ENCODE data around the gene UNC45B.
"Not testable (repeated sequence)": the region's sequence is repeated elsewhere in the genome, so short reads cannot be mapped to it uniquely, and the experiment has no call there.

The UNC45B gene, protein sequence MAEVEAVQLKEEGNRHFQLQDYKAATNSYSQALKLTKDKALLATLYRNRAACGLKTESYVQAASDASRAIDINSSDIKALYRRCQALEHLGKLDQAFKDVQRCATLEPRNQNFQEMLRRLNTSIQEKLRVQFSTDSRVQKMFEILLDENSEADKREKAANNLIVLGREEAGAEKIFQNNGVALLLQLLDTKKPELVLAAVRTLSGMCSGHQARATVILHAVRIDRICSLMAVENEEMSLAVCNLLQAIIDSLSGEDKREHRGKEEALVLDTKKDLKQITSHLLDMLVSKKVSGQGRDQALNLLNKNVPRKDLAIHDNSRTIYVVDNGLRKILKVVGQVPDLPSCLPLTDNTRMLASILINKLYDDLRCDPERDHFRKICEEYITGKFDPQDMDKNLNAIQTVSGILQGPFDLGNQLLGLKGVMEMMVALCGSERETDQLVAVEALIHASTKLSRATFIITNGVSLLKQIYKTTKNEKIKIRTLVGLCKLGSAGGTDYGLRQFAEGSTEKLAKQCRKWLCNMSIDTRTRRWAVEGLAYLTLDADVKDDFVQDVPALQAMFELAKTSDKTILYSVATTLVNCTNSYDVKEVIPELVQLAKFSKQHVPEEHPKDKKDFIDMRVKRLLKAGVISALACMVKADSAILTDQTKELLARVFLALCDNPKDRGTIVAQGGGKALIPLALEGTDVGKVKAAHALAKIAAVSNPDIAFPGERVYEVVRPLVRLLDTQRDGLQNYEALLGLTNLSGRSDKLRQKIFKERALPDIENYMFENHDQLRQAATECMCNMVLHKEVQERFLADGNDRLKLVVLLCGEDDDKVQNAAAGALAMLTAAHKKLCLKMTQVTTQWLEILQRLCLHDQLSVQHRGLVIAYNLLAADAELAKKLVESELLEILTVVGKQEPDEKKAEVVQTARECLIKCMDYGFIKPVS

DNA sequence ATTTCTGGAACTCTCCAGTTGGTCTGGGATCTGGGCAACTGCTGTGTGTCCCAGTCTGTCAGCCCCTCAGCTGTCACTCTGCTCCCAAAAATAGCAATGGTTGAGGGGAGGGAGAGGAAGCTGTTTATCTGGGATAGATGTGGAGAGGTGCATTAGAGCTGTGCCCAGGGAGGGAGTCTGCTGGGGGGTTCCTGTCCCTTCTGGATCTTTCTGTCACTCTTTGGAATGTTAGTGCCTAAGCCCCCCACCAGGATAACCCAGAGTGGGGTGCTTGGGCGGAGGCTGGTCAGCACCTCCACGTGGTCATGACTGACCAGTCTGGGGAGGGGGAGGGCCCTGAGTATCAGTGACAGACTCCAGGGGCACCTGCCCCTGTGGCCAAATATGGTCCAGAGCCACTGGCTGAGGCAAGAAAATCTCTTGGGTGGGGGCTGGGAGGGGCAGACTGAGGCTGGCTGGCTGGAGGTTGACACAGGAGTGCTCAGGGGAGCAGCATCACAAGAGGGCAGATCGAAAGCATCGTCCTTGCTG is at the start of gene UNC45B:
Gene UNC45B (plus strand): TSS at position 443 of the 531 bp plus-strand sequence. CDS start 447 bp downstream, outside the sequence.
- DNase-seq (ENCODE audit: low read depth in 2 of 2): no peak

DNA sequence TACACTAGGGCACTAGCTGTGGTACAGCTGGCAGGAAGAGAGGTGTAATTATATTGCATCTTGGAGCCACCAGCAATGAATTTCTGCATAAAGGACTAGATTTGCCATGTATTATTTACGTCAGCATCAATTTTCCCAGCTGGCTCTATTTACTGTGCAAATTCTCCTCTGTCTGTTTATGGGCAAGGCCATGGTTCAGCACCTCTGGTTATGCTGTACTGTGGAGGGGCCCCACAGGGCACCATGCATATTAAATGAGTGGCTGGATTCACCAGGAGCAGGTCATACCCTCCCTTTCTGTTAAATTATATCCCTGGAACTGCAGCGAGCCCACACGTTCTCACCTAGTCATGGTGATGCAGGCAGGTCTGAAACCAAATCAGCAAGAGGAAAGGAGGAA is 47.7 kb upstream of the UNC45B start:
- no peak for DNase-seq (ENCODE audit: low read depth in 2 of 2)

DNA sequence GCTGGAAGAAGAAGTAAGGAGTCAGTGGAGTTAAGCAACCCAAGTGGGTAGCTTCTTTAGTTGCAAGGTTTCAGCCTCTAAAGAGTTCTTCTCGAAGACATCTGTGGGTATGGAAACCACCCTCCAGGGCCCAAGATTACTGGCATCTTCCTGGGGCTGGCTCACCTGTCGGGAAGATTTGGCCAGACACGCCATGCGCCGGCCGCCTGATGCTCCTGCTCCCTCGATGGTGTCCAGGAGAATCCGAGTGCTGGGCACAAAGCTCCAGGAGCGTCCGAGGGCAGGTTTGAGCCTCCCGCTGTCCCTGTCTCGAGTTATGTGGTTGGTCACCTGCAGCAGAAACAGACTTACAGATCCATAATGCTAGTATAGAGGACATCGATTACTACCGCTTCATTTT is 46.6 kb upstream of the UNC45B start:
- DNase-seq (ENCODE audit: low read depth in 2 of 2): no peak

DNA sequence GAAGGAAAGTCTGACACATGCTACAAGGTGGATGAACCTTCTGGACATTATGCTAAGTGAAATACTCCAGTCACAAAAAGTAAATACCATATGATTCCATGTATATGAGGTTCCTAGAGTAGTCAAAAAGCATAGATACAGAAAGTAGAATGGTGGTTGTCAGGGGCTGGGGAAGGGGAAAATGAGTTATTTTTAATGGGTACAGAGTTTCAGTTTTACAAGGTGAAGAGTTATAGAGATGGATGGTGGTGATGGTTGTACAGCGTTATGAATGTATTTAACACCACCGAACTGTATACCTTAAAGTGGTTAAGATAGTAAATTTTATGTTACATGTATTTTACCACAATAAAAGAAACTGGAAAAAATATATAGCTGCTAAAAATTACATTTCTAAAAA is 45.9 kb upstream of the UNC45B start:
- no peak for DNase-seq (ENCODE audit: low read depth in 2 of 2)

DNA sequence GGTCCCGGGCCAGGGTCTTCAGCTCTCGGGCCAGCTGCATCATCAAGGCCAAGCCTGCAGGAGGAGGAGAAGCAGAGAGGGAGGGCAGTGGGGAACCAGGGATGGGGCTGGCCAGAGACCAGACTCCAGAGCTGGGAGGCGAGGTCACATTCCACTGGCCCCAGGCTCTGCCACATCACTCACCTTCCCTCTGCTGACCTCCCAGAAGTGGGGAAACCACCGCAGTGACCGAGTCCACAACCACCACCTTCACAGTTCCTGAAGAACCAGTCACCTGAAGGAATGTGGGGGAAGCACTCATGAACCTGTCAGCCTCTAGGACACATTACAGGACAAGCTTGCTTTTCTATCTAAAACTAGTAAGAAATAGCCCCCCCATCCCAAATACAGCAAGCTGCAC is 44.3 kb upstream of the UNC45B start:
- no peak for DNase-seq (ENCODE audit: low read depth in 2 of 2)

DNA sequence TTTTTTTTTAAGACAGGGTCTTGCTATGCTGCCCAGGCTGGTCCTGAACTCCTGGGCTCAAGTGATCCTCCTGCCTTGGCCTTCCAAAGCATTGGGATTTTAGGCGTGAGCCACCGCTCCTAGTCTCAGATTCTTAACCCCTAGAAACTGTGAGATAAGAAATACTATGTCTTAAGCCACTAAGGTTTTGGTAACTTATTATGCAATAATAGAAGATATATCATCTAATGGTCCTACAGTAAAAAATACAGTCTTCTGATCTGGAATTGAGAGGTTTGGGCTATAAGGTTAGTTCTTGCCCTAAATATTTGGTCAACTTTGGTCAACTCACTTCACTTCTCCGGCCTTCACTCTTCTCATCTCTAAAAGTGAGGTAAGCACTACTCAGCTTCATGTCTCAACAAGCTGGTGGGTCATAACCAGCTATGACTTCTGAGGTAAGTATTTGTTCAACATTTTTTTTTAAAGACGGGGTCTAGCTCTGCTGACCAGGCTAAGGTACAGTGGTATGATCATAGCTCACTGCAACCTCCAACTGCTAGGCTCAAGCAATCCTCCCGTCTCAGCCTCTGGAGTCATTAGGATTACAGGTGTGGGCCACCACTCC is 42.7 kb upstream of the UNC45B start:
- DNase-seq (ENCODE audit: low read depth in 2 of 2): no peak

DNA sequence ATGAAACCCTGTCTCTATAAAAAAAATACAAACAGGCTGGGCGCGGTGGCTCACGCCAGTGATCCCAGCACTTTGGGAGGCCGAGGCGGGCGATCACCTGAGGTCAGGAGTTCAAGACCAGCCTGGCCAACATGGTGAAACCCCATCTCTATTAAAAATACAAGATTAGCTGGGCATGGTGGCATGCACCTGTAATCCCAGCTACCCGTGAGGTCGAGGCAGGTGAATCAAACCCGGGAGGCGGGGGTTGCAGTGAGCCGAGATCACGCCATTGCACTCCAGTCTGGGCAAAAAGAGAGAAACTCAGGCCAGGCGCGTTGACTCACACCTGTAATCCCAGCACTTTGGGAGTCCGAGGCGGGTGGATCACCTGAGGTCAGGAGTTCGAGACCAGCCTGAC is 36.8 kb upstream of the UNC45B start:
- not testable (repeated sequence) for DNase-seq (ENCODE audit: low read depth in 2 of 2)

DNA sequence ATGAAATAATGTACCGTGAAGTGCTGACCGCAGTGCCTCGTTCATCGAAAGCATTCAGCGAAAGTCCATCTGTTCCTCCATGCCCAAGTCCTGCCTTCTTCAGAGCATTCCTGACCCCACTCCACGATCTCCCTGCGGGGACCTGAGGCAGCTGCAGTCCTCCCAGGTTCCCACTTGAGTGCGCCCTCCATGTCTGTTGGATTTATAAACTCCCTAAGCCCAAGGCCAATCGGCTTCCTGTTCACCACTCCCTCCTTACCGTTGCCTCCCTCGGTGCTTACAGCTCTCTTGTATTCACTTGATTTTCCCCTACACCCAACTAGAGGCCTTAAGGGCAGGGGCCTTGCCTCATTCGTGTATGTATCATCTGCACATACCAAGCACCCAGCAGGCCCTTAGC is 30.8 kb upstream of the UNC45B start:
- no peak for DNase-seq (ENCODE audit: low read depth in 2 of 2)

DNA sequence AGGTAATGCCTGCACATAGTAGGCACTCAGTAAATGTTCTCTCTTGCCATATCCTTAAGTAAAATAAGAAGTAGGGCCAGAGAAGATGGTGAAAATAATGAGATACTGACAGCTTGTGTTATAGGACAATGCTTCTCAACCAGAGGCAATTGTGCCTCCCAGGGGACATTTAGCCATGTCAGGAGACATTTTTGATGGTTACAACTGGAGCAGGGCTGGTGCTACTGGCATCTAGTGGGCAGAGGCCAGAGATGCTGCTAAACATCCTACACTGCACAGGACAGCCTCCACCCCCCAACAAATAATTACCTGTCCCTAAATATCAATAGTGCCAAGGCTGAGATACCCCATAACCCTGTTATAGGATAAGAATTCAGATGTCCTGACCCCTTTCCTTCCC is 29.6 kb upstream of the UNC45B start:
- no peak for DNase-seq (ENCODE audit: low read depth in 2 of 2)

DNA sequence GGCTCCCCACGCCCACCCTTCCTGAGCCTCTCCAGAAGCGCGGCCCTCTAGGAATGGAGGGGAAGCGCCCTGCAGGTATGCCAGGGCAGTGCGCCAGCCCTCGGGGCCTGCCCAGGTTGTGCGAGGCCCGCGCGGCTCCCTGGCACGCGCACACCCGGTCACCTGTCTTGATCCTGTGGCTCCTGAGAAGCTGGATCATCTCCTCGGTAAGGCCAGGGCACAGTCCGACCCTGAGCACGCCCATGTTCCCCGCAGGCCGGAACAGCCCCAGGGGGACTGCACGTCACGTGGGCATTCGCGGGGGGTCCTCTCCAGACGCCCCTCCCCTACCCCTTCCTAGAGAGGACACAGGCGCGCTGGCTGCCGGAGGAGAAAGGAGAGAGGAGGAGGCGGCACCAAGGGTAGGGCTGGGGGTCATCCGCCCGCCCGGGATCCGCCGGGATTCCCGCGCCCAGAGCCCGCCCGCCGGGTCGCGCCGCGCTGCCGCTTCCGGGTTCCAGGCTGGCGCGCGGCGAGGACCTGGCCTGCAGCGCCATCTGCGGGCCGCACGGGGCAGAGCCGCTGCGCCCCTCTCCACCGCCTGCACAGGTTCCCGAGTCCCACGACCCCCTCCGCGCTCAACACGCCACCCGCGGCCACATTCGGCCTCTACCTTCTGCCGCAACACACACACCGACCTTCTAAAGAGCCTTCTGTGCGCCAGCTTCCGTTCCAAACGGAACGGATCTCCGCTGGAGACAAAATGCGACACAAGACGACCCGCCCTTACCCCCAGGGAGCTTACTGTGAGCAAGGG is 28.0 kb upstream of the UNC45B start, which contains the start of gene RAD51D:
Gene RAD51D (minus strand): TSS at position 491 of the 796 bp plus-strand sequence. CDS start 247 bp downstream, at position 244.
- peak; percentile 58 to 61 for DNase-seq (ENCODE audit: low read depth in 2 of 2)

DNA sequence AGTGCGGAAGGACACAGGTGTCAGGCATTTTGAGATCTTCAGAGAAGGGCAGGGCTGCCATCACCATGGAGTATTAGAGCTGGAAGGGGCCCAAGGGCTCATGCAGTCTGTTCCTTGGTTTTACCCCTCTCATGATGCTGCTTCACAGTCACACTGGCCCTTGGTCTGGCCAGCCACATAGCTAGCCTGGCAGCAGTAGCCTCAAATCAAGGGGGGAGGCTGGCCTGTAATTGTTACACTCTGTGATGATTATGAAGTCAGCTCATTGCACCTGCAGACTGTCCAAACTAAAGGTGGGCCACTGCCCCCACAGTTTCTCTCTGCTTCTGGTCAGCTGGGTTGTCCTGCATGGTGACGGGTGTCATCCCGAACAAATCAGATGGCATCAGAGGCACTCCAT is 26.3 kb upstream of the UNC45B start, which contains the start of gene FNDC8:
Gene FNDC8 (plus strand): TSS at position 301 of the 400 bp plus-strand sequence. CDS start 79 bp downstream, at position 380.
- no peak for DNase-seq (ENCODE audit: low read depth in 2 of 2)

DNA sequence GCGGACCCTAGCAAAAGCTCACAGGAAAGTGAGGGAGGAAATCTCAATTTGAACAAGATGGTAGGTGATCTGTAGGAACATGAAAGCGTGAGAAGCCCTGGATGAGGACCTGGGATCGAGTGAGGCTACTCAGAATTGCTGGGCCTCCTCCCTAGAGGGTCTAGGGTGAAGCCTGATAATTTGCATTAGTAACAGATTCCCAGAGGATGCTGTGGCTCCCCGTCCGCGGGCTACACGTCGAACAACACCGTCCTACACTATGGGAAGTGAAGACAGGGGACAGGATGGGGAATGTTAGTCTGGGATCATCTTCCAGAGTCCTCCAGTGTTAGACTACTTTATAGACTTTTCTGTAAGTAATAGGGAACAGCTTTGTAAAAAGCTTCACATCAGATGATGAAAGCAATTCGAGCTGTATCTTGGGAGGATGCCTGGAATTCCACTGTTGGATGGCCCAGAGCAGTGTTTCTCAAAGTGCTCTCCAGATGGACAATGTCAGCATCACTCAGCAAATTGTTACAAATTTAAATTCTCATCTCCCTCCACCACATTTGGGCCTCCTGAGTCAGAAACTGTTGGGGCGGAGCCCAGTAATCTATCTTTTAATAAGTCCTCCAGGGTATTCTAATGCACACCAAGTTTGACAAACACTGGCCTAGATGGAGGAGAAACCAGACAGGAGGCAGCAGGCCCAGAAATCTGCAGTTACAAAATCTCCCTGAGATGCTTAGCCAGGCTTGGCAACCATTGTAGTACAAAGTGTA is 19.7 kb upstream of the UNC45B start:
- no peak for DNase-seq (ENCODE audit: low read depth in 2 of 2)

DNA sequence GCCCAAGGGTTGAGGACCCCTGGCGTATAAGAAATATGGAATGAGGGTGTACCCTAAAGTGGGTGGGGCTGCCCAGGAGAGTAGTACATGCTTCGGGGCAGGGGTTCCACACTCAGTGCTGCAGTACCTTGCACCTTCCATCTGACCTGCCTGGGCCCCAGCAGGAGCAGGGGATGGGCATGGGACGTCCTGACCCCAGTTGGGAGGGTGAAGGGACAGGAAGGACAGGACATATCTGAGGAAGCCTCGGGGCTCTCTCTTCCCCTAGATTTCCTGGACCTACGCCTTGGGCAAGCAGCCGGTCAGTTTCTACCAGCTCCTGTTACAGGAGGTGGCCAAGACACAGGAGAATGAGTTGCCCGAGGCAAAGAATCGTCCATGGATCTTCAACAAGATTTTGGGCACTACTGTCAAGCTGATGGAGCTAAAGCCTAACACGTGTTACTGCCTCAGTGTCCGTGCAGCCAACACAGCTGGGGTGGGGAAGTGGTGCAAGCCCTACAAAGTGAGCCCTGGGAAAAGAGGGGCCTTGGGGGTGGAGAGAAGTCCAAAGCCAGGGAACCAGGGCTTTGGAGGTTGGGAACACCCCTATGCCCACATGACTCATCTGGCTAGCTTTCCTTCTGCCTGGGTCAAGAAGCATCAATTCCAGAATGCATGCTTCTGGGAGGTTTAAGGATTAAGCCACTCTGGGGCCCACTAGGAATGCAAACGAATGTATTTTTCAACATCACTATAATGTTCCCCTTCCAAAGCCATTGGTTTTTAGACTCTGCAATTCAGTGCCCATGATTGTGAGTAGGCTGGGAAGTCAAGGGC is 18.3 kb upstream of the UNC45B start:
- no peak for DNase-seq (ENCODE audit: low read depth in 2 of 2)

DNA sequence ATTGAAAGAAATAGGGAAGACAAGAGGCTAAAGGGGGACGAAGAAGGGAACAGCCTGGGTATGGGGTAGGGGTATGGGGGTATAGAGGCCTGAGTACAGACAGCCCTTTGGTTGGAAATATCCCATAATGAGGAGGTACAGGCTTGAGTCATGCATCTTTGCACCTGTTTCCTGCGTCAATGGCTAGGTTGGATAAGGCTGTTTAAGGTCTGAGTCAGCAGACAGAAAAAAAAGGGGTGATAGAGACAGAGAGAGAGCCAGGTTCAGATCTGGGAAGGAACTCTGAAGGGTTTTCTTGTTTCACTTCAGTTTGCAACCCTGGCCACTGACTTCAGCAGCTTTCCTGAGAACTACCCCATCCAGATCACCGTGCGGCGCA is 17.7 kb upstream of the UNC45B start:
- DNase-seq (ENCODE audit: low read depth in 2 of 2): no peak

DNA sequence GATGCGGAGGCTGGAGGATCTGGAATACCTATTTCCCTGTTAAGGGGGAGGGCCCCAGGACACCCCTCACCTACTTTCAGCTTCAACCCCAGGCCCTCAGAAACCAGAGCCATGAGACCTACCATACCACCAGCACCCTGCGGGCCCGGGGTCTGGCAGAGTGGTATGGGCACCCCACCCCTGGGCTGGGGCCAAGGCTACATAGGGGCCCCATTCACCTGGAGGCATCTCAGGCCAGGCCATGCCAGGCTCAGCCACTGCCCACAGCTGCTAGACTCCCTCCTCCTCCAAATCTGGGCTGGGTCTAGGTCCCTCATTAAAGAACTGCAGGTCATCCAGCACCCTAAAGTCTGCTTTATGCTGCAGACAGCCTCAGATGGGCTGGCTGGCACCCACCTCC is 17.2 kb upstream of the UNC45B start:
- DNase-seq (ENCODE audit: low read depth in 2 of 2): no peak

DNA sequence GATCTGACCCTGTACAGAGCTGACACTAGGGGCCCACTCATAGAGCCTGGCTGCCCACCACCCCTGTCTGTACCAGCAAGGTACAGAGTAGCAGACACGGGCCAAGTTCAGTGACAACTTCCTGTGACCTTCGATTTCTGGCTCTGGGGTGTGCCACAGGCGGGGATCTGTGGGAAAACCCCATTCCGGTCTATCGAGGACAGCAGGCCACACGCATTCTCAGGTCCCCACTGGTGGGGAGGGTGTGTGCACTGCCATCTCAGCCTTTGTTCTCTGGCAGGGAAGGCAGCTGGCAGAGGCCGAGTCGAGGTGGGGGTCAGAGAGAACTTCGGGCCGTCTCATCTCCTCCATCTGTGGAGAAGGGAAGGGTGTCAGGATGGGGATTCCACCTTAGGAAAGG is 15.5 kb upstream of the UNC45B start:
- no peak for DNase-seq (ENCODE audit: low read depth in 2 of 2)

DNA sequence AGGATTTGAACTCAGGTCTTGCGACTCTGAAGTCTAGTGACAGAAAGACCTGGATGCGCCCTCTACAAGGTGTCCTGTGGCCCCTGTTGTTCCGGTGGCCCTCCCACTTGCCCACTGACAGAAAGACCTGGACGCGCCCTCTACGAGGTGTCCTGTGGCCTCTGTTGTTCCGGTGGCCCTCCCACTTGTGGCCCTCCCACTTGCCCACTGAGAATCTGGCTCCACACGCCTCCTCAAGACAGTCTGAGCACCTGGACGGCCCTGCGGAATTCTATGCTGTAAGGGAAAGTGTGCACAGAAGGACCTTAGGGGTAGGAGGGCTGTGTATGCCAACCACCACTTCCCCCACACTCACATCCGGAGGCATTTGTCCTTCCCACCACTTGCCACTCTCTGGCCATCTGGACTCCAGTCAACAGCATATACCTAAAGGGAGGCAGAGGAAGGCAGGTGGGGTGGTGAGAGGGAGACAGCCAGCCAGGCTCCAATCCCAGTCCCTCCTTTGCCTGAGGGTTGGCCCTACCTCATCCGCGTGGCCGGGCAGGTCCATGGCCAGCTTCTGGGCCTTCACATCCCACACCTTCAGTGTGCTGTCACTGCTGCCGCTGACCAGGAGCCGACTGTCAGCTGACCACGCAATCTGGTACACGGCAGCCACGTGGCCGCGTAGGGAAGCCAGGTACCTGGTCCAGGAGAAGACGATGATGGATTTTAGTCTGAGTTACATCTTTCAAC is 14.6 kb upstream of the UNC45B start:
- no peak for DNase-seq (ENCODE audit: low read depth in 2 of 2)

DNA sequence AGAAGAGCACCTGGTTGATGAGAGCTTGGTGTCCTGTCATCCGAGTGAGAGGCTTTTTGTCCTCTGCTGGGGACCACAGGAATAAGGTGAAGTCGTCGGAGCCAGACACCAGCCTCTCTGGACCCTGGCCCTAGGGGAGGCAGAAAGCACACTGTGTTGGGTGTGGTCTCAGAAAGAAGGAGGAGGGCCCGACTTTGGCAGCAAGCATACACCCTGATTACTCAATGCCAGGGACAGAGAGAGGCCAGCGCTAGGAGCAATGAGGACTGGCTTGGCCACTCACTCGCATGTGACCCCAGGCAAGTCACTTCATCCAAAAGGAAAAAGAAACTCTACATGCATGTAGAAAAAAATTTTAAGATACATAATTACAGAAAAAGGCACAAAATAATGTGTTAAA is 12.3 kb upstream of the UNC45B start:
- no peak for DNase-seq (ENCODE audit: low read depth in 2 of 2)

DNA sequence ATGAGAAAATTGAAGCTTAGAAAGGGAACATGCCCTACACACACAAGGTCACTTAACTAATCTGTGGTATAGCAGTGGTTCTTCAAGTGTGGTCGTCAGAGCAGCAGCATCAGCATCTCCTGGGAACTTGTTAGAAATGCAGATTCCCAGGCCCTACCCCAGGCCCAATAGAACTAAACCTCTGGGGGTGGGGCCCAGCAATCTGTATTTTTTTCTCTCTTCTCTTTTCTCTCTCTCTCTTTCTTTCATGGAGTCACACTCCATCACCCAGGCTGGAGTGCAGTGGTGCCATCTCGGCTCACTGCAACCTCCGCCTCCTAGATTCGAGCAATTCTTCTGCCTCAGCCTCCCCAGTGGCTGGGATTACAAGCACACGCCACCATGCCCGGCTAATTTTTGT is 9.4 kb upstream of the UNC45B start:
- no peak for DNase-seq (ENCODE audit: low read depth in 2 of 2)

Measured in activated CD8-positive, alpha-beta memory T cell treated with anti-CD3 and anti-CD28 coated beads for 4 hours (primary cell).